Measurements from ENCODE around the gene TAS2R8.

TAS2R8 gene

DNA sequence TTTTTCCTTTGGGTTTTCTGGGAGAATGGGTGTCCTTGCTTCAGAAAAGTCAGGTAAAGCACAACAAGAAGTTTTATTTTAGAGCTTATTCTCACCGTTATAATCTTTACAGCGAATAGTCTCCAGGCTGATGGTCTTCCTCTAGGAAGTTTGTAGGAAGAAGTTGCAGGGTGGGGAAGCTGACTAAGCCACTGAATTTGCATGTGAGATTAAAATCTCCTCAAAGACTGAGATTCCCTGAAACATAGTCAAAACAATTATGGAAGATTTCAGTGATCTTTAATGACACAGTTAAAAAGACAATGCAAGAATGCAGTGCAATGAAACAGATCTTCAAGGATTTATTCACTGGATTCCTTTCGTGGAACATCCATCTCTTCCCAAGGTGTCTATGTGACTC lies 17.9 kb upstream of the TAS2R8 start:
- TF ChIP-seq, protein P1, sequence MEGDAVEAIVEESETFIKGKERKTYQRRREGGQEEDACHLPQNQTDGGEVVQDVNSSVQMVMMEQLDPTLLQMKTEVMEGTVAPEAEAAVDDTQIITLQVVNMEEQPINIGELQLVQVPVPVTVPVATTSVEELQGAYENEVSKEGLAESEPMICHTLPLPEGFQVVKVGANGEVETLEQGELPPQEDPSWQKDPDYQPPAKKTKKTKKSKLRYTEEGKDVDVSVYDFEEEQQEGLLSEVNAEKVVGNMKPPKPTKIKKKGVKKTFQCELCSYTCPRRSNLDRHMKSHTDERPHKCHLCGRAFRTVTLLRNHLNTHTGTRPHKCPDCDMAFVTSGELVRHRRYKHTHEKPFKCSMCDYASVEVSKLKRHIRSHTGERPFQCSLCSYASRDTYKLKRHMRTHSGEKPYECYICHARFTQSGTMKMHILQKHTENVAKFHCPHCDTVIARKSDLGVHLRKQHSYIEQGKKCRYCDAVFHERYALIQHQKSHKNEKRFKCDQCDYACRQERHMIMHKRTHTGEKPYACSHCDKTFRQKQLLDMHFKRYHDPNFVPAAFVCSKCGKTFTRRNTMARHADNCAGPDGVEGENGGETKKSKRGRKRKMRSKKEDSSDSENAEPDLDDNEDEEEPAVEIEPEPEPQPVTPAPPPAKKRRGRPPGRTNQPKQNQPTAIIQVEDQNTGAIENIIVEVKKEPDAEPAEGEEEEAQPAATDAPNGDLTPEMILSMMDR (IDR thresholded peaks at IDR 0.05; ENCODE audit: poor library complexity, severe bottlenecking): no peak
- no peak for ATAC-seq (ENCODE audit: low read depth)

DNA sequence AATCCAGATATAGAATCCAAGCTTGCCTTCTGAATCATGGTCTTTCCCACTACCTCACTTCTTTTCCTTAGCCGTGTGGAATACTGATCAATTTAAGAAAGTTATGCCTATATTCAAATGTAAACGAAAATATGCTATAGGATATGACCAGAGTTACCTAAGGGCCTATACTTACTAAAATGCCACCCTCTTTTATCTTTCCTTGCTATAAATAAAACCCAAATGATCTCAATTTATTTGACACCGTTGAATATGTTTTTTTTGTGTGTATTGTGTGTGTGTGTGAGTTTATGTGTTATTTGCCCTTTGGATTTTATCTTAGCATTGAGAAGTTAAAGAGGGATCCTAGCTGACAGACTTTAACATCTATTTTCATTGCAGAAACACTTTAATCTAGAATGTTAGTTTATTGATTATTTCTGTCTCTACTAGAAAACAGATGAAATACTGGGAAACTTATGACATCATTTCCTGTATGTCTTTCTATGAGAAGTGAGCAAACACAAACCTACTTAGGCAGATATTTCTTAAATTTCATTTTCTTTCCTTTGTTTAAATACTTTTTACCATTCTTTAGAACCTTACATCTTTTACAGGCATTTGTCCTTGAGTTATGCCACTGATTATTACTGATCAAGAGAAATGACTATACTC lies 4.9 kb upstream of the TAS2R8 start:
- Histone ChIP-seq H3K9me3 (ENCODE audit: severe bottlenecking) (no peaks in the 10 kb centered on the region), H3K27ac (ENCODE audit: poor library complexity, severe bottlenecking) (no peak overlapping the region), H3K4me1 (ENCODE audit: insufficient read depth, poor library complexity, severe bottlenecking) (no peaks in the 10 kb centered on the region), H3K36me3 (ENCODE audit: low read depth) (no peaks in the 10 kb centered on the region), H3K27me3 (ENCODE audit: insufficient read depth, poor library complexity, severe bottlenecking) (no peaks in the 10 kb centered on the region), H3K4me3 (ENCODE audit: severe bottlenecking) (no peak overlapping the region)
- TF ChIP-seq, protein P1 (IDR thresholded peaks at IDR 0.05; ENCODE audit: poor library complexity, severe bottlenecking): no peak
- DNase-seq (ENCODE audit: low spot score) (no peak), ATAC-seq (ENCODE audit: low read depth) (no peak)

More for the DNA sequence above, 17.9 kb upstream of the TAS2R8 start:
- no peak for DNase-seq (ENCODE audit: low spot score)
- Histone ChIP-seq H3K4me3 (ENCODE audit: severe bottlenecking) (no peak overlapping the region), H3K27me3 (ENCODE audit: insufficient read depth, poor library complexity, severe bottlenecking) (no peaks in the 10 kb centered on the region), H3K36me3 (ENCODE audit: low read depth) (no peaks in the 10 kb centered on the region), H3K27ac (ENCODE audit: poor library complexity, severe bottlenecking) (no peak overlapping the region), H3K4me1 (ENCODE audit: insufficient read depth, poor library complexity, severe bottlenecking) (no peaks in the 10 kb centered on the region), H3K9me3 (ENCODE audit: severe bottlenecking) (no peaks in the 10 kb centered on the region)

DNA sequence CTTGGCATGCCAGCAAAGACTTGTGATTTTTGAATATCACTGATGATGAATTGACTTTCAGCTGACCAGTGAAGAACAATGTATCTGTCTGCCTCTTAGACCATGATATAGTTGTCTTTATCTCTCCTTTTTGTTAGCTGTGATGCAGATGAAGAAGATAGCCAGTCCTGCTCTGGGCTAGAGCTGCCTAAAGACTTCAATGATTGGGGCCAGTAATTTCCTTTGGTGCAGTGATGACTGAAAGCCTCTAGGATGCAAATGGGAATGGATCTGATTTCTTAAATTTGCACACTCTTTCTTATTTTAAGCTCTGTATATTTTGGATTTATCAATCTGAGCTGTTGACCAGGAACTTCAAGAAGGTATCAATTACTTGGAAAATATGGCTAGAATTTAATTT lies 3.0 kb upstream of the TAS2R8 start, which contains the start of gene TAS2R9:
TAS2R9 (minus strand) TSS at position 101 of the 400 bp plus-strand sequence; CDS start at position 8, 93 bp downstream.
- DNase-seq (ENCODE audit: low spot score) (no peak), ATAC-seq (ENCODE audit: low read depth) (no peak)
- H3K4me1 ChIP-seq (ENCODE audit: insufficient read depth, poor library complexity, severe bottlenecking): no peaks in the 10 kb centered on the region
- no peak within 1 kb of the TSS for H3K27ac ChIP-seq (ENCODE audit: poor library complexity, severe bottlenecking)
- TF ChIP-seq, protein P1 (IDR thresholded peaks at IDR 0.05; ENCODE audit: poor library complexity, severe bottlenecking): no peak
- H3K9me3 ChIP-seq (ENCODE audit: severe bottlenecking): no peaks in the 10 kb centered on the region
- H3K27me3 ChIP-seq (ENCODE audit: insufficient read depth, poor library complexity, severe bottlenecking): no peaks in the 10 kb centered on the region
- no peak within 1 kb of the TSS for H3K4me3 ChIP-seq (ENCODE audit: severe bottlenecking)
- H3K36me3 ChIP-seq (ENCODE audit: low read depth): no peaks in the 10 kb centered on the region

DNA sequence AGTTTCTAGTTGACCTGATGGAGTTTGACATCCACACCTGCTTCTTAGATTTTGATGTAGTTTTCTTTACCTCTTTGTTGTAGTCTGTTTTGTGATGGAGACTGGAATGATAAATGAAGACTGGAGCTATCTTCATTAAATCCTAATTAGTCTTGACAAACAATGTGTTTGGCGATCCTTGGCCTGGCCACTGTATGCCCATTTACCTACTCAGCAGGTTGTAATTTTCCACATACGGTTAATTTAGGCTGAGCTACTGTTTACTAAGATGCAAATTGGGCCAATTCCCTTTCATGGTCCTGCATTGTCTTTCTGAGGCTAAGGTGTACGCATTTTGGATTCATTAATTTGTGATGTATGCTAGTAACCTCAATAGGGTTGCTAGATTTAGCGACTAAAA lies 4.5 kb downstream of the TAS2R8 start, which contains the start of gene TAS2R7:
TAS2R7 (minus strand) TSS at position 41 of the 400 bp plus-strand sequence. CDS start 57 bp downstream, outside the sequence.
- ATAC-seq (ENCODE audit: low read depth): no peak
- Histone ChIP-seq H3K9me3 (ENCODE audit: severe bottlenecking) (no peaks in the 10 kb centered on the region), H3K36me3 (ENCODE audit: low read depth) (no peaks in the 10 kb centered on the region), H3K27ac (ENCODE audit: poor library complexity, severe bottlenecking) (no peak within 1 kb of the TSS), H3K4me3 (ENCODE audit: severe bottlenecking) (no peak within 1 kb of the TSS), H3K4me1 (ENCODE audit: insufficient read depth, poor library complexity, severe bottlenecking) (no peaks in the 10 kb centered on the region), H3K27me3 (ENCODE audit: insufficient read depth, poor library complexity, severe bottlenecking) (no peaks in the 10 kb centered on the region)
- no peak for DNase-seq (ENCODE audit: low spot score)
- TF ChIP-seq, protein P1 (IDR thresholded peaks at IDR 0.05; ENCODE audit: poor library complexity, severe bottlenecking): no peak

DNA sequence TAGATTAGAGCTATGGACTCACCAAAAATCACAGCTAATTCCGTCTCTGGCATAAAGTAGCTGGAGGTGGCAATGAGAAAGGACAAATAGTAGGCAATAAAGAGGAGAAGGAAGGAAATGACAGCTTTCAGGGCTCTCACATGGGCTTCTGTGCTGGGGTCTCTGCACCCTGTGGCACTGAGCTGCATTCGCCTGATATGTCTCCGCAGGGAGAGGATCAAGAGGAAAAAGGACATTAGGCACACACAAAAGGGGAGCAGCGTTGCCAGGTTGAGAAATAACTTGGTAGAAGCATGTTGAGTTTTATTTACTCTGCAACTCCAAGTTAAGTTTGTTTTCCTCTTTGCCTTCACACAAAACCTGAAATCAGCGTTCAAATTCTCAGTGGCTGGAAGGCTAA lies 5.3 kb downstream of the TAS2R8 start:
- no peaks in the 10 kb centered on the region for H3K36me3 ChIP-seq (ENCODE audit: low read depth)
- ATAC-seq (ENCODE audit: low read depth) (no peak), DNase-seq (ENCODE audit: low spot score) (no peak)
- H3K9me3 ChIP-seq (ENCODE audit: severe bottlenecking): no peaks in the 10 kb centered on the region
- no peaks in the 10 kb centered on the region for H3K4me1 ChIP-seq (ENCODE audit: insufficient read depth, poor library complexity, severe bottlenecking)
- TF ChIP-seq, protein P1 (IDR thresholded peaks at IDR 0.05; ENCODE audit: poor library complexity, severe bottlenecking): no peak
- no peak overlapping the region for H3K27ac ChIP-seq (ENCODE audit: poor library complexity, severe bottlenecking)
- H3K27me3 ChIP-seq (ENCODE audit: insufficient read depth, poor library complexity, severe bottlenecking): no peaks in the 10 kb centered on the region
- H3K4me3 ChIP-seq (ENCODE audit: severe bottlenecking): no peak overlapping the region
